Esophagus squamous epithelium (tissue), 5 donors: ENCODE data around the gene CDH2. TPM values are rescaled to one million over a fixed set of nuclear protein-coding genes. Genes with fewer than 3 reads are reported as not detected.

Experiments used
- DNase-seq: peaks from one replicate; lab custom pipeline; 2025; lab: John Stamatoyannopoulos, UW
- H3K27ac ChIP-seq, 4 donors: fragments of 200-600 bp; sonication (generic); one replicate each; pipeline ENCODE4 v1.5.1; 2016 to 2019; ENCODE audit warnings: mild to moderate bottlenecking in 1 of 4
- H3K27me3 ChIP-seq, 4 donors: fragments of 200-600 bp; sonication (generic); 1 replicate in 3 of 4; 2 replicates in 1 of 4; pipeline versions ENCODE4 v1.5.1 to v1.6.0; 2017 to 2021; ENCODE audit warnings: antibody characterized with exemption in 1 of 4
- H3K36me3 ChIP-seq, 3 donors: fragments of 200-600 bp; sonication (generic); one replicate each; pipeline ENCODE4 v1.5.1; 2016 to 2019
- H3K4me1 ChIP-seq, 3 donors: fragments of 200-600 bp; sonication (generic); one replicate each; pipeline ENCODE4 v1.5.1; 2017 to 2019
- H3K4me3 ChIP-seq, 4 donors: fragments of 200-600 bp; sonication (generic); 1 replicate in 3 of 4; 2 replicates in 1 of 4; pipeline ENCODE4 v1.5.1; 2016 to 2019; ENCODE audit warnings: mild to moderate bottlenecking in 2 of 4, moderate library complexity in 1 of 4
- H3K9me3 ChIP-seq, 3 donors: fragments of 200-600 bp; sonication (generic); one replicate each; pipeline ENCODE4 v1.5.1; 2016 to 2019
- POLR2A ChIP-seq, 4 donors: fragments of 450-650 bp; IDR thresholded peaks; one replicate each; pipeline ENCODE4 v1.6.1; 2017; ENCODE audit warnings: antibody characterized with exemption in 4 of 4, mild to moderate bottlenecking in 4 of 4, moderate library complexity in 3 of 4
- WGBS, 2 donors: methylation state at CpG; one replicate each; pipeline ENCODE4 v1.1.5; 2018; 5-methylcytosine and 5-hydroxymethylcytosine counted together
- intact Hi-C: fragments of 100-400 bp; cut with DNase I; formaldehyde crosslinking; loops from one replicate; pipeline ENCODE4 v1.15.0; 2022
- total RNA-seq, 4 donors: library from RNA; depleted of rRNA; stranded (reverse); fragments of >200 nt; gene quantifications; one replicate each; pipeline ENCODE4 v1.1.0, GENCODE V29; 2016
- TF ChIP-seq, protein P1 (sequence below), 6 experiments: fragments of 450-650 bp in 4 of 6; fragments of 200-600 bp in 2 of 6; sonication (generic) in 2 of 6; IDR thresholded peaks; one replicate each; pipeline ENCODE4 v1.5.1; 2016 to 2019; ENCODE audit warnings: antibody characterized with exemption in 6 of 6, mild to moderate bottlenecking in 4 of 6, moderate library complexity in 4 of 6
- donor health status: DM: yes; HTN: yes; CAD: no.

The CDH2 gene
- total RNA-seq, 4 donors from 2014 or later: 0.11 to 0.88 (median 0.28) TPM

DNA sequence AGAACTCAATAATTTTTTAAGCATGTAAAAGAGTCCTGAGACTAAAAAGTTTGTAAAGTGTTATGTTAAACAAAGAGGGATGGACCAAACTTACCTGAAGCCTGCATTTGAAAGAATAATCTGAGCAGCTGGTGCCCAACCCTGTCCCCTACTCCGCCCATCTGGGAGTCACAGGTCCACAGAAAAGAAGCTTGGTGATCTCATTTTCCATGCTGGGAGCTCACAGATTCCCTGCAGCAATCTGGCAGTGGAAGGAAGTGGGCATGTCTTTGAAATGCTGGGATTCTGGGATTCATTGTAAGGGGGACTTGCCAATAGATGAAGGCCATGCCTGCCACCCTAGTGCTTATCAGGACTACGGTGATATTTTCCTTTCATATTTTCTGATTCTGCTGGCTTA lies 17.9 kb downstream of the CDH2 start:
- DNase-seq: no peak
- 72 to 82% methylated on average over 2 of the region's 2 CpGs for WGBS, 2 donors
- Histone ChIP-seq H3K9me3 (no peaks in the 10 kb centered on the region), H3K36me3 (no peaks in the 10 kb centered on the region), H3K4me3 (no peak overlapping the region), H3K4me1 (no peaks in the 10 kb centered on the region), H3K27ac (no peak overlapping the region), H3K27me3 (no peaks in the 10 kb centered on the region)
- TF ChIP-seq, protein P1, sequence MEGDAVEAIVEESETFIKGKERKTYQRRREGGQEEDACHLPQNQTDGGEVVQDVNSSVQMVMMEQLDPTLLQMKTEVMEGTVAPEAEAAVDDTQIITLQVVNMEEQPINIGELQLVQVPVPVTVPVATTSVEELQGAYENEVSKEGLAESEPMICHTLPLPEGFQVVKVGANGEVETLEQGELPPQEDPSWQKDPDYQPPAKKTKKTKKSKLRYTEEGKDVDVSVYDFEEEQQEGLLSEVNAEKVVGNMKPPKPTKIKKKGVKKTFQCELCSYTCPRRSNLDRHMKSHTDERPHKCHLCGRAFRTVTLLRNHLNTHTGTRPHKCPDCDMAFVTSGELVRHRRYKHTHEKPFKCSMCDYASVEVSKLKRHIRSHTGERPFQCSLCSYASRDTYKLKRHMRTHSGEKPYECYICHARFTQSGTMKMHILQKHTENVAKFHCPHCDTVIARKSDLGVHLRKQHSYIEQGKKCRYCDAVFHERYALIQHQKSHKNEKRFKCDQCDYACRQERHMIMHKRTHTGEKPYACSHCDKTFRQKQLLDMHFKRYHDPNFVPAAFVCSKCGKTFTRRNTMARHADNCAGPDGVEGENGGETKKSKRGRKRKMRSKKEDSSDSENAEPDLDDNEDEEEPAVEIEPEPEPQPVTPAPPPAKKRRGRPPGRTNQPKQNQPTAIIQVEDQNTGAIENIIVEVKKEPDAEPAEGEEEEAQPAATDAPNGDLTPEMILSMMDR (IDR thresholded peaks at IDR 0.05): no peak
- no peak for TF ChIP-seq POLR2A (IDR thresholded peaks at IDR 0.05)
- intact Hi-C loops: no loop called here

- Histone ChIP-seq H3K4me3 (no peak overlapping the region), H3K27me3 (no peaks in the 10 kb centered on the region), H3K27ac (no peak overlapping the region), H3K4me1 (no peaks in the 10 kb centered on the region), H3K36me3 (no peaks in the 10 kb centered on the region), H3K9me3 (no peaks in the 10 kb centered on the region)
- WGBS, 2 donors: 68 to 82% methylated on average over 4 of the region's 4 CpGs
- intact Hi-C loops: no loop called here
- no peak for DNase-seq
- TF ChIP-seq, protein P1 (IDR thresholded peaks at IDR 0.05): no peak
- no peak for TF ChIP-seq POLR2A (IDR thresholded peaks at IDR 0.05)
Measured at GRCh38 chr18:28158083-28158581, 18.8 kb downstream of the CDH2 start.

DNA sequence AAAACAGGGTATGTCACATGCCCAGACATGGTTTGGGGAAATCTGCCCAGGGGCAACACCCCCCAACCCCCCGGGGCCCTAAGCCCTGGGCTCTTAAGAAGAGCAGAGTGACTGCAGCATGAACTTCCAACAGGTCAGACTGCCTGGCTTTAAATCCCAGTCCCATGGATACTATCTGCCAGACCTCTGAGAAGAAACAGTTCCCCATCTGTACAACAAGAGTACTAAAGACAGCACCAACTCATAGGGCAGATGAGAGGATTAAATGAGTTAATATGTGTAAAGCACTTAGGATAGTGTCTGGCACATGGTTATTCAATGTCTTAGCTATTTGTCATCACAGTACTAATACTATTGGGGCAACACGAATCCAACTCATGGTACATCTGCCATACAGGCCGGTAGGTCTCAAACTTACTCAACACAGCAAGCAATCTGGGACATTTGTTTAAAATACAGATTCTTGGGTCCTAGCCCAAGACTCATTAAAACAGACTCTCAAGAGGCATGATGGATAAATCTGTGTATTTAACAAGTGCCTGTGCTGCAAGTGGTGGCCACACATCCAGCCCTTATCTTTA lies 23.4 kb downstream of the CDH2 start:
- Histone ChIP-seq H3K4me1 (no peaks in the 10 kb centered on the region), H3K9me3 (no peaks in the 10 kb centered on the region), H3K36me3 (no peaks in the 10 kb centered on the region), H3K27me3 (no peaks in the 10 kb centered on the region), H3K4me3 (no peak overlapping the region), H3K27ac (no peak overlapping the region)
- 41 to 55% methylated on average over 2 of the region's 3 CpGs for WGBS, 2 donors
- intact Hi-C loops: no loop called here
- DNase-seq: no peak
- TF ChIP-seq, protein P1 (IDR thresholded peaks at IDR 0.05): no peak
- TF ChIP-seq POLR2A (IDR thresholded peaks at IDR 0.05): no peak

DNA sequence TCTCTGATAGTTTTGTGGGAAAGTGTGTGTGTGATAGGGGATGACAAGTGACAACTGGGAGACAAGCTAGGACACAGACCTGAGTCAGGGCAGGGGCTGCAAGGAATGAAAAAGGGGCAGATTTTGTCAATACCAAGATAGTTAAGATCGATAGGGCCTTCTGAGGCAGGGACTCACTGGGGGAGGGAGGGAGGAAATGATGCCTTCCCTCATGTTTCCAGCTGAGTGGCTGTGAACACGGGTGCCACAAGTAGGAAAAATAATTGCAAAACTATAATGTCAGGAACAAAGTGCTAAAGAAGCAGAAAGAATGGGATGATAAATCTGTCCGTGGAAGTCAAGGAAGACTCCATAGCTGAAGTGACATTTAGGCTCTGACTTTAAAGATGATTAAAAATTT lies 24.2 kb downstream of the CDH2 start:
- WGBS, 2 donors: 21 to 27% methylated on average over 3 of the region's 3 CpGs
- Histone ChIP-seq H3K9me3 (no peaks in the 10 kb centered on the region), H3K27ac (no peak overlapping the region), H3K4me1 (no peaks in the 10 kb centered on the region), H3K4me3 (no peak overlapping the region), H3K36me3 (no peaks in the 10 kb centered on the region), H3K27me3 (no peaks in the 10 kb centered on the region)
- intact Hi-C loops: no loop called here
- no peak for TF ChIP-seq POLR2A (IDR thresholded peaks at IDR 0.05)
- TF ChIP-seq, protein P1 (IDR thresholded peaks at IDR 0.05): no peak
- no peak for DNase-seq

GRCh38 chr18:28152354-28152753 lies 24.6 kb downstream of the CDH2 start:
- Histone ChIP-seq H3K4me3 (no peak overlapping the region), H3K4me1 (no peaks in the 10 kb centered on the region), H3K9me3 (no peaks in the 10 kb centered on the region), H3K36me3 (no peaks in the 10 kb centered on the region), H3K27ac (no peak overlapping the region), H3K27me3 (no peaks in the 10 kb centered on the region)
- TF ChIP-seq, protein P1 (IDR thresholded peaks at IDR 0.05): no peak
- no peak for TF ChIP-seq POLR2A (IDR thresholded peaks at IDR 0.05)
- intact Hi-C loops: no loop called here
- DNase-seq: no peak
- WGBS, 2 donors: 56 to 62% methylated on average over 4 of the region's 4 CpGs
